Endometrium (tissue), 2 donors: ENCODE measurements around the gene SLC6A18.

Experiments
- FAIRE-seq: peaks from 2 replicates; lab custom pipeline; 2012; peaks lifted over from hg19 to GRCh38; lab: Jason Lieb, UNC
- donor health status: control.
- donor health status: control.

The SLC6A18 gene

GRCh38 chr5:1186351-1187233 lies 38.6 kb upstream of the SLC6A18 start:
- no peak for FAIRE-seq

DNA sequence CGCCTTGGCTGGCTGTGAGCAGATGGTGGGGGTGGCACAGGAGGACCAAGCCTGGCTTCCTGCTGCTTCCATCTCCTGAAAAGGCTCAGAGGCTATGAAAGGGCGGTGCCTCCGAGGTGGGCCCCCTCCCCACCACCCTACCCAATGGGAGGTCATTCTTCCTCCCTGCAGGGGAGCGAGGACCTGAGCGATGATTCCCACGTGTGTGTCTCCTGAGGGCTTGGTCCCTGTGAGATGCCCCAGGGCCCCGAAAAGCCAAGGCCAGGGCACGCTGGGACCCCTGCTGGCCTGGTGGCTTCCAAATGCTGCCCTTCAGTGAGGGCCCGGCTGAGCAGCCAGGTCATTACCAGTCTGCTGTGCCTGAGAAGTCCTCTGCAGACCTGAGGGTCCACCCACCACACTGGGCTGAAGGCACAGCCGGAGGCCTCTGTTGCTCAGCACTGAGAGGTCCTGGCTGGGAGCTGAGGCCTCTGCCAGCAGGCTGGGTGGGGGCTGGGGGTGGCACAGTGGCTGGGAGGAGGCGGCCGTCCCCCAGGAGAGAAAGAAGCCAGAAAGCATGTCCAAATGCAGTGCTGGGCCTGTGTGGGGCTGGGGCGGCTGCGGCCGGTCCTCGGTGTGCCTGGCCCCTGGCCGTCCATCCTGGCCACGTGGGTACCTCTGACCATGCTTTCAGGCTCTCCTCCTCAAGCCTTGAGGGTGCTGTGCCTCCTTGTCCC lies 37.8 kb upstream of the SLC6A18 start:
- FAIRE-seq = no peak

- no peak for FAIRE-seq
Measured at GRCh38 chr5:1187950-1188334, 37.2 kb upstream of the SLC6A18 start.

DNA sequence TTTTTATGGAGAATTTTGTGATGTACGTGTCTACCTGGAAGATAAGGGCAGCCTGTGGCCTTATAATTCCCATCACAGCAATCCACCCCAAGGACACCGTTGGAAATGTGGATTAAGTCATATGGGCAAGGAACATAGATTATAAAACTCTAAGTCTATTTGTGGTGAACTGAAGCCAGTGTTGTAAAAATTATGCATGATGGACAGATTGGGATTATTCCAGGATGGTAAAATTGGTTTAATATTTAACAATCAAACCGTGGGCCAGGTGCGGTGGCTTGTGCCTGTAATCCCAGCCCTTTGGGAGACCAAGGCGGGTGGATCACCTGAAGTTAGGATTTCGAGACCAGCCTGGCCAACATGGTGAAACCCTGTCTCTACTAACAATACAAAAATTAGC lies 36.7 kb upstream of the SLC6A18 start:
- no peak for FAIRE-seq

- FAIRE-seq = no peak
Measured at GRCh38 chr5:1189269-1189668, 35.9 kb upstream of the SLC6A18 start.

DNA sequence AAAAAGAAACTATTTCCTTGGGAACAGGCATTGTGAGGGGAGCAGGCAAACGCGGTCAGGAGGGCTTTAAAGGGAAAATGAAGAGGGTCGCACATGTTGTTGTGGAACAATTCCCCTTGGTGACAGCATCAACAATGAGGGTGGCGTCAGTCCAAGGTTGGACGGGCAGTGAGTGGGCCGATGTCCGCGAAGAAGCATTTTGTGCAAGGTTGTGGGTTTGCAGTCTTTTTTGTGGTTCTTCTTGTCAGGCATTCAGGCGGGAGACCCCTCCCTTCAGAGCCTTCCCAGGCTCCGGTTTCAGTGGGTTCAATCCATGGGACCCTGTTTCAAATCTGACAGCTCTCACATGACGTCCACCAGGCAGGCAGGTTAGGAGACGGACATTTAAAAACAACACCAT lies 34.9 kb upstream of the SLC6A18 start:
- FAIRE-seq = no peak

DNA sequence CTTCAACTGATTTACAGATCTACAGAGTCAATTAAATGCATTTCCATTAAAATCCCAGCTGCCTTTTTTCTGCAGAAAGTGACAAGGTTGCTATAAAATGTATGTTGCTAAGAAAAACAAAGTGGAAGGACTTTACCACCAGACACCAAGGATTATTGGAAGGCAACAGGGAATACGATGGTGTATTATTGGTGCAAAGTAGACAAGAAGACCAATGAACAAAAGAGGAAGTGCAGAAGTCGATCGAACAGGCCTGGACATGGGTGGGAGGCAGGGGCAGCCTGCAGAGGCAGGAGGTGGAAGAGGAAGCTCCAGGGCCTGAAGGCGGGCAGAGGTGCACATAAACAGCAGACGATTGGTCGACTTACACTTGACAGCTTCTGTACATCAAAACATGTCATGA lies 34.3 kb upstream of the SLC6A18 start:
- no peak for FAIRE-seq

GRCh38 chr5:1192971-1193590 lies 32.1 kb upstream of the SLC6A18 start:
- no peak for FAIRE-seq

DNA sequence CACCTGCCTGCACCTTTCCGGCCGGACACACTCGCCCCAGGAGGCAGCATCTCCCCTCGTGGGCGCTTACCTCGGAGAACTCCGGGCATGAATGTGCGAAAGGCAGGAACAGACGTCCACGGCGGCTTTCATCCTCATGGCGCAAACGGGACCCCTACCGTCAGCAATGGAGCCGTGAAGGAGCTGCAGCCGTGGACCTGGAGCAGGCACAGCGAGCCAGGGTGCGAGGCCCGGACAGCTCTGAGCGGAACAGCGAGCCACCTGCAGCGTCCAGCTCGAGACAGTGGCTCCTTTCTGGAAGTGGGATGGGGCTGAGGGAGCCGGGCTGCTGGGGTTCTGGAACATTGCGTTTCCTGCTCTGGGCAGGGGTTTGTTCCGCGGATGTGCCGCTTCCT lies 31.6 kb upstream of the SLC6A18 start:
- FAIRE-seq = no peak

DNA sequence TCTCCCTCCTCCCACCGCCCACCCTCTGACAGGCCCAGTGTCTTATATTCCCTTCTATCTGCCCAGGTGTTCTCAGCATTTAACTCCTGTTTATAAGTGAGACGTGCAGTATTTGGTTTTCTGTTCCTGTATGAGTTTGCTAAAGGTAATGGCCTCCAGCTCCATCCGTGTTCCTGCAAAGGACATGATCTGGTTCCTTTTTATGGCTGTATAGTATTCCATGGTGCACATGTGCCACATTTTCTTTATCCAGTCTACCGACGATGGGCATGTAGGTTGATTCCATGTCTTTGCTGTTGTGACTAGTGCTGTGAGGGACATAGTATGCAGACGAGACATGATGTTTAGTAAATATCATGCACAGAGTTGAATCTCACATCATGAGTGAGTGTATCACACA lies 30.8 kb upstream of the SLC6A18 start:
- FAIRE-seq = no peak

DNA sequence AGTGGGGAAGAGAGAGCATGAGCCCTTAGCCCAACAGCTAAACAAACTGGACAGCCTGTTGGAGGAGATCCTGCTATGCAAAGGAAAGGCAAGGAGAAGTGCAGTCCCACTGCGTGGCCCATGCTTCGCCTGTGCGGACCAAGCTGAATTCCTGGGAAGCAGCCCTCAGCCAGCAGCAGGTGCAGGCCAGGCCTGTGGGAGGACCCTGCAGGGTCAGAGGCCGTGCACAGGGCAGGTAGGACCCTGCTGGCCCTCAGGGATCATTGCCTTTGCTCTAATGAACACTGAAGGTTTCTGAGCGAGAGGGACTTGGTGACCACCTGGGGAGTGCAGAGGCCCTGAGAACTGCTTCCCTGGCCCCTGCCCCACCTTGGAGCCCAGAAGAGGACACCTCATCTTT lies 29.7 kb upstream of the SLC6A18 start:
- no peak for FAIRE-seq

DNA sequence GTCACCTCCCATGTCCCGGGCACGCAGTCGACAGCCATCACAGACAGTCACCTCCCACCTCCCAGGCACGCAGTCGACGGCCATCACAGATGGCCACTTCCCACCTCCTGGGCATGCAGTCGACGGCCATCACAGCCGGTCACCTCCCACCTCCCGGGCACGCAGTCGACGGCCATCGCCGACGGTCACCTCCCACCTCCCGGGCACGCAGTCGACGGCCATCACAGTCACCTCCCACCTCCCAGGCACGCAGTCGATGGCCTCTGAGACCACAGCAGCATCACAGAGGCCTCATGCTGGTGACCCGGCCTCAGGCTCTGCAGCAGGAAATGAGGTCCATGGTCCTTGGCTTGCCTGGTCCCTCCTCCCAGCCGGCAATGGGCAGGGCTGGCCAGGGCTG lies 29.3 kb upstream of the SLC6A18 start:
- FAIRE-seq = no peak

DNA sequence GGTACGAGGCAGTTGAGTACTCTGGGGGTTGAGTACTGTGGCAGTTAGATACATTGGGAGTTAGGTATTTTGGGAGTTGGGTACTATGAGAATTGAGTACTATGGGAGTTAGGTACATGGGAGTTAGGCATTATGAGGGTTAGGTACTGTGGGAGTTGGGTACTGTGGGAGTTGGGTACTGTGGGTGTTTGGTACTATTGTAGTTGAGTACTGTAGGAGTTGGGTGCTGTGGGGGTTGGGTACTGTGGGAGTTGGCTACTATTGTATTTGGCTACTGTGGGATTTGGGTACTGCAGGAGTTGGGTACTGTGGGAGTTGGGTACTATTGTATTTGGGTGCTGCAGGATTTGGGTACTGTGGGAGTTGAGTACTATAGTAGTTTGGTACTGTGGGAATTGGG lies 28.6 kb upstream of the SLC6A18 start:
- FAIRE-seq = no peak

DNA sequence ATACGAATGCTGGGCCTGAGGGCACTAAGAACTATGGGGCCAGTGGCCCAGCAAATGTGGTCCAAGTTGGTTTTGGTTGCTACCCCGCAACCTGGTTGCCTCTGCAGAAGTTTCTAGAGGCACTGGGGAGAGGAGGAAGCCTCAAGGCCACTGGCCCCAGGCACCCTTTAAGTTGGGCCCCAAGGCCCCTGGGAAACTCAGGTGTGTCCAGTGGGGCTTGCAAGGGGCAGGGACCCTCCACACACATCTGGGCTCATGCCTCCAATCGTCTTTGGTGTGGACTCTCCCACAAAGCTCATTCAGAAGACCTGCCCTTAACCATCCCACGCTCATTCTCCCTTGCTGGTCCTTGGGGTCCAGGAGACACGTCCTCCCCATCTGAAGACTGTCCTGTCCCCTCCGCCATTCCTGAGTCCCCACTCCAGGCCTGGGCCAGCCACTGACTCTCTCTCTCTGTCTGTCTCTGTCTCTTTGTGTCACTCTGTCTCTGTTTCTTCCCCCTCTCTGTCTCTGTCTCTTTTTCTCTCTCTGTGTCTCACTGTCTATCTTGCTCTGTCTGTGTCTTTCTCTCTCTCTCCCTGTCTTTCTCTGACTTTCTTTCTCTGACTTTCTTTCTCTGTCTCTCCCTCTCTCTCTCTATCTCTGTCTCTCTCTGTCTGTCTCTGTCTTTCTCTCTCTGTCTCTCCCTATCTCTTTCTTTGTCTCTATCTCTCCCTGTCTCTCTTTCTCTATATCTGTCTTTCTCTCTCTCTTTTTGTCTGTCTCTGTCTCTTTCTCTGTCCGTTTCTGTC lies 27.1 kb upstream of the SLC6A18 start:
- no peak for FAIRE-seq

GRCh38 chr5:1199340-1199648 lies 25.9 kb upstream of the SLC6A18 start:
- no peak for FAIRE-seq

DNA sequence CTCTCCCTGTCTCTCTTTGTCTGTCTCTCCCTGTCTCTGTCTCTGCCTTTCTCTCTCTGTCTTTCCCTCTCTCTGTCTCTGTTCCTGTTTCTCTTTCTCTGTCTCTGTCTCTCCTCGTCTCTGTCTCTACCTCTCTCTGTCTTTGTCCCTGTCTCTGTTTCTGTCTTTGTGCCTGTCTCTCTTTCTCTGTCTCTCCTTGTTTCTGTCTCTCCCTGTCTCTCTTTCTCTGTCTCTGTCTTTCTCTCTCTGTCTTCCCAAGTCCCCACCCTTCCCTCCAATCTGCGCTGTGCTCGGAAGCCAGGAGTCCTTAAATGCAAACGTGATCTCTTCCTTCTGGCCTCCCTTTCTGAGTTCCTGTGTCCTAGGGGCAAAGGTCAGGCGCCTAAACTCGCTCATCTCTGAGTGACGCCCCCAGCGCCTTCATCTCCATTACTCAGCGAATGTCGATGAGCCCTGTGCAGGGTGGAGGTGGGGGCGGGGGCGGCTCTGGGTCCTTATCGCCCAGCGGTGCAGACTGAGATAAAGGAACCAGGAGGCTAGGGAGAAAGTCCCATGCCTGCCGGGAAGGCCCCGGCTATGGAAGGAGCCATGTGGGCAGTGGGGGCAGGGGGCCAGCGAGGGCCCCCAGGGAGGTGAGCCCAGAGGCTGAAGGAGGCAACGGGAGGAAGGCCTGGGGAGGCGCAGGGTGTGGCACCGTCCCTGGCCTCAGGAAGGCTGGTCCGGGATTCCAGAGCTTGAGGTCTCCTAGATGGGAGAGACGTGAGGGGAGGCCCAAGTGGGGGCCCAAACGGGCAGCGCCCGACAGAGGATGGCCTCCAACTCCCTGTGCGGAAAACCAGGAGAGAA lies 25.3 kb upstream of the SLC6A18 start:
- no peak for FAIRE-seq

DNA sequence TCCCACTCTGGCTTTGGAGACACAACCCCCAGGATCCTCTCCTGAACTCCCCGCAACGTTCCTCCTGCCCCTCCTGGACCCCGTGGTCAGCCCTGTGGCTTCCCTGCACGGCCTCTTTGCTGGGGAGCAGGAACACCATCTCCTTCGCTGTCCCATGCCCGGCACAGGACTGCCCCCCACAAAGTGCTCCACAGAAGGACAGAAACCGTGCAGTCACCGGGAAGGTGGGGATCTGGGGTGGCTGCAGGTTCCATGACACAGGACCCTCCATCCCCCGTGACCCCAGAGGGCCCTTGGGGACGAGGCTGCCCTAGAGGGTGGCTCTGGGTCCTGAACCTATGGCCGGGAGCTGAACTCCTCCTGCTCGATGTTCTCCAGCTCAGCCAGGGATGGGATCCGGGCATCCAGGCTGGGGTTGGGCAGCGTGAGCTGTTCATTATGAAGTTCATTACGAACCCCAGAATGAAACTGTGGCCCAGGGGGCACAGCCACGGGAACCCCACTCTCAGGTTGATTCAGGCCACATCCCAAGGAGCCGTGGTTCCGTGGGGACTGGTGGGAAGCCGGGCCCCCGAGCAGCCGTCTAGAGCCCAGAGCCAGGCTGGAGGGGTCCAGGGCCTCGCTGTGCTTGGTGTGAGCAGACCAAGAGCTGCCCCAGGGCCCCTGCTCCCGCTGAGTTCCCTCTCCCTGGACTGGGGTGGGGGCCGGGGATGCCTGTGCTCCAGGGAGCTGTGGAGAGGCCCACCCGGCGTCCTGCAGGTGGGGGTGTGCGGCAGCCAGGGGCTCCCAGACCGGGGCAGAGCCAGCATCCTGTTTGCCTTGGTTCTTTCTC lies 24.5 kb upstream of the SLC6A18 start:
- FAIRE-seq = no peak

DNA sequence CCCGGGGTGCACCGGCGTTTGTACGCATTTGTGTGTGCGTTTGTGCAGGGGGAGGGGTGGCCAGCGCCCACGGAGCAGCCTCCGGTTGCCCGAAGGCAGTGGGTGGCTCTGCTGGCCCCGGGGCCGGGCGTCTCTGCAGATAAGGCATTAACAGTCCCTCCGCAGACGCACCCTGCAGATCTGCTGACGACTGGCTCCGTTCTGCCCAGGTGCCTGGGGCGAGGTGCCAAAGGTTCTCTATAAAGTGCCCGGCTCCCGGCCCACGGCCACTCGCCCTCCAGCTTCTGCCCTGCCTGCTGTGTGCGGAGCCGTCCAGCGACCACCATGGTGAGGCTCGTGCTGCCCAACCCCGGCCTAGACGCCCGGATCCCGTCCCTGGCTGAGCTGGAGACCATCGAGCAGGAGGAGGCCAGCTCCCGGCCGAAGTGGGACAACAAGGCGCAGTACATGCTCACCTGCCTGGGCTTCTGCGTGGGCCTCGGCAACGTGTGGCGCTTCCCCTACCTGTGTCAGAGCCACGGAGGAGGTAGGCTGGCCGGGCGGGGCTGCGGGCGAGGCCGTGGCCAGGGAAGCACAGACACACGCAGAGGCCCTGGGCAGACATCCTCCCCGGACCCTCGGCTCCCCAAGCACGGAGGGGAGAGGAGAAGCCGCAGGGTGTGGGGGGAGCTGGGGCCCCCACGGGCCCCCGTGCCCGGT lies 23.7 kb upstream of the SLC6A18 start, which contains the start of gene SLC6A19:
Gene SLC6A19 (plus strand): TSS at position 269 of the 699 bp plus-strand sequence. CDS start 56 bp downstream, at position 325.
- FAIRE-seq = no peak

- FAIRE-seq = no peak
Measured at GRCh38 chr5:1202026-1202797, 23.0 kb upstream of the SLC6A18 start.
